K562 (cell line): ENCODE data around the gene TENM3.

Source experiments
- EHMT2 ChIP-seq: fragments of 450-650 bp; IDR thresholded peaks from 2 replicates; pipeline ENCODE4 v1.6.1; 2018; ENCODE audit warnings: antibody characterized with exemption
- NFE2 ChIP-seq: IDR thresholded peaks from 2 replicates; pipeline ENCODE4 v1.6.1; 2014; ENCODE audit warnings: antibody characterized with exemption, low read depth

GRCh38 chr4:182492423-182492822 lies 249.2 kb downstream of the TENM3 start:
- TF ChIP-seq EHMT2, result no peak
- TF ChIP-seq NFE2, result no peak
